DND-41 (cell line): ENCODE results near the gene TRAPPC14.

ENCODE experiments used
- CTCF ChIP-seq: IDR thresholded peaks from 2 replicates; pipeline ENCODE4 v1.5.1; 2012; ENCODE audit warnings: borderline replicate concordance, low read length, moderate library complexity, mild to moderate bottlenecking; ENCODE audit not compliant: poor library complexity, severe bottlenecking; ENCODE audit errors: extremely low read depth
- EZH2 ChIP-seq: IDR thresholded peaks from 3 replicates; pipeline ENCODE4 v1.6.1; 2012; ENCODE audit warnings: borderline replicate concordance, low read depth, mild to moderate bottlenecking, moderate library complexity, low read length, inconsistent platforms; ENCODE audit not compliant: severe bottlenecking

GRCh38 chr7:100126931-100127865, 31.3 kb downstream of the TRAPPC14 start, which contains the start of gene MBLAC1:
- TF ChIP-seq CTCF = no peak
- TF ChIP-seq EZH2 = no peak
